HPDE6-E6E7 (cell line): ENCODE data around the gene NME8.
A peak's percentile ranks its signal among the peaks of the same experiment; 100 is the strongest.

ENCODE experiments used
- DNase-seq: peaks from one replicate; pipeline ENCODE4 v3.0.0; 2011; ENCODE audit warnings: missing footprints; ENCODE audit errors: extremely low spot score

Gene NME8

DNA sequence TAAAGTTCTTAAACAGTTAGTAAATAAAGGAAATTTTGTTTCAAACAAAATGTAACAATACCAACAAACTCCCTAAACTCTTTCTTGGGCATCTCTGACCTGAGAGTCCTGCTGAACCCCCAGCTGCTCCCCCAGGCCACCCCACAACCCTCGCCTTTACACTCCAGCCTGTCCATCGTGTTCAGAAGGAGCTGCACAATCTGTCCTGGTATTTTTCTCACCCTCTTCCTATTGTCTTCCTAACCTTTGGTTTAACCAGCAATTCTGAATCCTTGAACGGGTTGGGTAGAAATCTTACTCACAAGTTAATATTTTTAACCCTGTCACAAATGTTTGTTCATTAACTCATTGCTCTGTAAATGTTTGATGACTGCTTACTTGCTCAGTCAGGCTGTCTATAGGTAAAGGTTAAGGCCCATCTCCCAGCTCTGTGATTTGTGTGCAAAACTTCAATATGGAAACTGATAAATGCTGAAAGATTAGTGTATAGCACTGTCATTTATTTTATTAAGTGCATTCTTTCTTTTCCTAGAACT, 51.4 kb downstream of the NME8 start:
- no peak for DNase-seq

- no peak for DNase-seq
Measured at GRCh38 chr7:37901236-37901827, 52.9 kb downstream of the NME8 start.

DNA sequence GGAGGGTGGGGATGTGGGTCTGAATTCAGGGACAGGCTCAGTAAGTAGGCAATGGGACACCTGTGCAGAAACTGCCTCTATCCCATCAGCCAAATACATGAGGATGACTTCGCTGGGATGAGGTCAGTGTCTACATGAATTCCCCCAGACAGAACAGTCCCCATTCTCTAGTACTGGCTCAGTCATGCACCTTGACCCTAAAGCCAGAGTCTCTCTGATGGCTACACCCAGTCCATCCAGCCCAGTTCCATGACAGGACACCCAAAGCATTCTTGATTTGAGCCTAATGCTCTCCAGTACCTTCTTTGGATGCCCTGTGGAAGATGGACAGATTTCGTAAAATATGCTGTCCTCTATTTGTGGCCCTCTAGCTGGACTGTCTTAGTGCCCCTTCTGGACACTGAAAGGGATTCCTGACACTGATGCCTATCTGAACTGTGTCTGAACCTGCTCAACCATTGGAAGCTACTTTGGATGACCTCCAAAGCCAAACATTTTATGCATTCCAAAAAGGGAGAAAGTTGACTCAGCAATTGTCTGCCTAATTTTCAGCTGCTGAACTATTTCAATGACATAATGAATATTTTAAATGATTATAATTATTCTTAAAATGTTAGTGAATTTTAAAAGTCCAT, 53.6 kb downstream of the NME8 start:
- no peak for DNase-seq

GRCh38 chr7:37908221-37908788, 59.9 kb downstream of the NME8 start:
- no peak for DNase-seq

DNA sequence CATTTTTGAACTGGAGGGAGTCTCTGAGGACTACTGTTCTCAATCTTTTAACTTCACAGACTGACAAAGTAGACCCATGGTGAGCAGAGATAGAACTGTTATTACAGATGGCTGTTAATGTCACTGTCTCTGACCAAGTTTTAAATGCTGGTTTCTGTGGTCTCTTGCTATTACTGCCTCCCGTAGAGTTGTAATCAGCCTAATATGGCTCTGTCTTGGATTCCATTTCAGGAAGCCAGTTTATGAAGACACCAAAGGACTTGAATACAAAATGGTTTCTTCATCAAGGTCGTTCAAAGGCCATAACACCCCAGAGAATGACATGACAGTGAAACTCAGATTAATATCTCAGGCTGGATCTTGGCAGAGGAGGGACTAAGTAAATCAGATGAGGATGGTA, 64.4 kb downstream of the NME8 start:
- DNase-seq = no peak

DNA sequence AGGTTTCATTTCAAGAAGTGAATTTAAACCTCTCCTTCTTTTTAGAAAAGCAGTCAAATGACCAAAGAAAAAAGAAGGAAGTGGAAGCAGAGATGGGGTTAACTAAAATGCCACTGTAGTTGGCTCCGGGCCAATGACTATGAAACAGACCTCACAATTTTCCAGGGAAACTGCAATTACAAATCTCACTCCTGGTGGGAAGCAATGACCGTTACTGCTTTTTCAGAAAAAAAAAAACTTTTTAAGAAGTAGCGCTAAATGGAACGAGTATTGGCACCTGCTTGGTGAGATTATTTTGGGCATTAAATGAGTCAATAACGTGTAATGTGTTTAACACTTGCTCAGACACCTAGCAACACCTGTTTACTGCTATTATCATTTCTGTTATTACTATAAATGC, 67.0 kb downstream of the NME8 start:
- no peak for DNase-seq

GRCh38 chr7:37916017-37916672, 67.7 kb downstream of the NME8 start:
- no peak for DNase-seq

- DNase-seq = peak; percentile 3
Measured at GRCh38 chr7:37916673-37917660, 68.6 kb downstream of the NME8 start, which contains the start of gene SFRP4. TSS of gene SFRP4 (minus strand) at chr7:37916817. CDS start at chr7:37916537, 280 bp downstream.

DNA sequence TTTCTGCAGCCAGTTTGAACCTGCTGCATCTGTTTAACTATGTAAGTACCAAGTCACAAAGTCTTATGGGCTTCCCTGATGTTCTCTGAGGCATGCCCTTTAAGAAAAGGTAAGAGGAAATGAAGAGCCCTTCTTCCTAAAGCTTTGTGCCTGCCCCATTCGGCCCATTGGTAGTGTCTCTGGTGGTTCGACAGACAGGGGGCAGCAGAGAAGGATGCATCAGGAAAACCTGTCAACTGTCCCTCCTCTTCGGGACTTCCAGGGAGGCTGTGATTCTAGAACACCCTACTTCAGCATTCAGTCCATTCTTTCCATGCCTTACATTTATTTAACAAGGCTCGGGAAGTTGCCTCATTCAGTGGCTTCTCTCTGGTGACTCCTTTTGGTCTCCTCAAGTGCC, 70.1 kb downstream of the NME8 start:
- no peak for DNase-seq

GRCh38 chr7:37920305-37920848, 72.0 kb downstream of the NME8 start, which contains the start of gene EPDR1:
TSS of gene EPDR1 (plus strand) at chr7:37920640. CDS start at chr7:37920940, 300 bp downstream.
- no peak for DNase-seq

DNA sequence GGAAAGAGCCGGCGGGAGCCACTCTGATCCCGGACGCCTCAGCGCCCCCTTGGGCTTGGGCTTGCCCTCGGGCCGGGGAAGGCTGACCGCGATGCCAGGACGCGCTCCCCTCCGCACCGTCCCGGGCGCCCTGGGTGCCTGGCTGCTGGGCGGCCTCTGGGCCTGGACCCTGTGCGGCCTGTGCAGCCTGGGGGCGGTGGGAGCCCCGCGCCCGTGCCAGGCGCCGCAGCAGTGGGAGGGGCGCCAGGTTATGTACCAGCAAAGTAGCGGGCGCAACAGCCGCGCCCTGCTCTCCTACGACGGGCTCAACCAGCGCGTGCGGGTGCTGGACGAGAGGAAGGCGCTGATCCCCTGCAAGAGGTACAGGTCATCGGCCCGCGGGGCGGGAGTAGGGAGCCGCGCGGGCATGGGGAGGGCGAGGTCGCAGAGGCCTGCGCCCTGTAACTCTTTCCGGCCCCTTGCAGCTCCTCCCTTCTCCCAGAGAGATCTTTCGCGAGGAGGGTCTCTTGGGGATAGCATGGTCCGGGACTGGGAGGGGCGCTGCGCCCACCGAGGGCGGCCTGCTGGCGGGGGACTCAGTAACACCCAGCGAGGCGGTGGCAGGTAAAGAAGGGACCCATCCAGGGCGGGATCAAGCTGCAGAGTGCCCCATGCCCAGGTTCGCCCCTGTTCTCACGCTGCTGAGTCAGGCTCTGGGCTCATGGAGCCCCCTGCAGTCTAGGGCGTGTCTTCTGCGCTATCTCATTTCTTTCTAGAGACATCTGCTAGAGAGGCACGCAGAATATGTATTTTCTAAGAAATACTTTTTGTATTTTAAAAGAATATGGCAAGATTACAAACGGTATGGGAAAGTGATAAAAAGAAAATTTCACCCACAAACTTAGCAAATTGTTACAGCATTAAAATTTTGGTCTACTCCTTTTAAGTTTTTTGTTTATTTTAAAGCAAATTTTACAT, 72.7 kb downstream of the NME8 start:
- no peak for DNase-seq

DNA sequence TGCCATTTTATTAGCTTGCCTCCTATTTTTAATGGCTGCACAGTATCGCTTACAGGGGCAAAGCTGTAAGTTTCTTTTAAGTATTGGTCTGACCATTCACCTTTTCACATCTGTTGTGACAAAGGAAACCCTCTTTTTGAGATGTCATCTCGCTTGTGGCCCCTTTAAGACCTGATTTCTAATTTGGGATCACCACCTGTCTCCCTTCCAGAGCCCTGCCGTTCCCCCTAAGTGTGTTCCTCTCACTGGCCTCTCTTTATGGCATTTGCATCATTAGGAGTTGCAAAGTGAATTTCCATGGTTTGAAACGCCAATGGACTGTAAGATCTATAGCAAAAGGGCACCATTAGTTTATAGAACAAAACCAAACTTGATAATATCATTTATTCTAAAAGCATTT, 73.5 kb downstream of the NME8 start:
- DNase-seq = no peak

GRCh38 chr7:37923996-37924395, 75.6 kb downstream of the NME8 start:
- no peak for DNase-seq

DNA sequence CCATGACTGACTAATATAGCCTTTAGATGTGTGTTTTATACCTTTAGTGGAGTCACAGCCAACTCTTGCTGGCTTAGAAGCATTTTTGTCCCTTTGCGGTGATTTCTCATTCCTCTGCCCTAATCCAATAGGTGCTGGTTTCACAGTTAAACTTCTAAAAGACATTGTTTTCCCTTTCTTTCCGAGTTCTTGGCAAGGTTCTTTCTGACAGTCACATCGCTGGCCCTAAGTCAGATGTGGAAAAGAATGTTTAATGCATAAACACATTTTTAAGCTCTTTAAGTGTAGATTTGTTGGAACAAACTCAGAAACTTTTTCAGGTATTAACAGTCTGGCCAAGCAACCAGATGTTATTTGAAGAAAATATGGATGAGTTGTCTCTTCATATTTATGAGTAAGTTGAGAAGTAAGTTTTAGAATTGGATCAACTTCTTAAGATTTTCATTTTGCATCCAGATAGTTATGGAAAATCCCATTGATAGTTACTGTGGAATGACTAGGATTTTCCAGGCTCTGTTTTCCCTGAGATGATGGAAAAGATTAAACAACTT, 76.2 kb downstream of the NME8 start:
- DNase-seq = no peak

DNA sequence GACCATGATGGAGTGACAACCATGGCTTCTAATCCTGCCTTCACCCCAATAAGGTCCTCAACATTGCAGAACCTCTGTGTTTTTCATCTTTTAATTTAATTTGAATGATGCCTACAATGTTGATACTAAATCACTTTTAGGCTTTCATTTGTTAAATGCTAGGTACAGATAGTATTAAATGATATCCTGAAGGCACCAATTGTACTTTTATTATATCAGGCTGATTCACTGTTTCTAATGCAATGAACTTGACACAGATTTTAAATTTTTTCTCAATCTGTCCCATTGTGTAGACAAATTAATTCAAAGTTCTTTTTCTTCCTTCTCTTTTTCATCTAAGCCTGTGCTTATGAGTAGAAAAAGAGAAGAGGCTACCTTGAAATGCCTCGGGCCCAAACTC, 77.2 kb downstream of the NME8 start:
- DNase-seq = no peak

- no peak for DNase-seq
Measured at GRCh38 chr7:37927773-37928444, 79.5 kb downstream of the NME8 start.

- no peak for DNase-seq
Measured at GRCh38 chr7:37928878-37929277, 80.5 kb downstream of the NME8 start.

DNA sequence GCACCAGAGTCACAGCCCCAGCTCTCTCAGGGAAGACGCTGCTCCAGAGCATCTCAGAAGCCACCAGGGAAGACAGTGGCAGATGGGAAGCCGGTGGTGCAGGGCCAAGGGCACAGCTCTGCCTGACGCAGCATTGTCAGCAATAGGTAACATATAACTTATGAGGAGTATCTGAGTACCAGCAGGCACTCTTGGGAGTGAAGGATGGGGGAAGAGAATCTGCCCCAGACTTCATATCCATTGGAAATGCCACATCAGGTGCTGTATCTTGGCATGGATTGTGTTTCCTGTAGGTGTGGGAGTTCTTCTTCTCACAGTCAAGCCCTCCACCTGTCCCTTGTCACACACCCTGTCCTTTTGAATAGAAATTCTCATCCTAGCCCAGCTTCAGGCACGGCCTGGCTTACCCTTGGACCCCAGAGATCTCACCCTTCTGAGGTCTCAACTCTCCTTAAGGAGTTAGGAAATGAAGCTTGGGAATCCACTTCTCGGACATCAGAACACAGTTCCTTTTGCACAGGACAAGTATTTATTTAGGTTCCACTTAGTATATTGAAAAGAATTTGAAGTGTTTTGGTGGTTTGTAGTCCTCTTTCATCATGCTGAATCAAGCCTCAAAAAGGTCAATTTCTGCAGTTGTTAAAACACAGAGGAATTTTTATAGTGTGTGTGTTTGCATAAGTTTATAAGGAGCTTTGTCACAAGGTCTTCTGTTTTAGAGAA, 82.0 kb downstream of the NME8 start:
- DNase-seq = no peak
